GM12873 (cell line): Measurements from ENCODE around the gene SIGLEC1.

ENCODE experiments used
- TF ChIP-seq, protein P1 (sequence below): IDR thresholded peaks from 2 replicates; pipeline ENCODE4 v1.5.1; 2012; ENCODE audit warnings: low read depth, mild to moderate bottlenecking, moderate library complexity, low read length, control low read depth; ENCODE audit not compliant: insufficient read depth; ENCODE audit errors: missing control alignments

Gene SIGLEC1

DNA sequence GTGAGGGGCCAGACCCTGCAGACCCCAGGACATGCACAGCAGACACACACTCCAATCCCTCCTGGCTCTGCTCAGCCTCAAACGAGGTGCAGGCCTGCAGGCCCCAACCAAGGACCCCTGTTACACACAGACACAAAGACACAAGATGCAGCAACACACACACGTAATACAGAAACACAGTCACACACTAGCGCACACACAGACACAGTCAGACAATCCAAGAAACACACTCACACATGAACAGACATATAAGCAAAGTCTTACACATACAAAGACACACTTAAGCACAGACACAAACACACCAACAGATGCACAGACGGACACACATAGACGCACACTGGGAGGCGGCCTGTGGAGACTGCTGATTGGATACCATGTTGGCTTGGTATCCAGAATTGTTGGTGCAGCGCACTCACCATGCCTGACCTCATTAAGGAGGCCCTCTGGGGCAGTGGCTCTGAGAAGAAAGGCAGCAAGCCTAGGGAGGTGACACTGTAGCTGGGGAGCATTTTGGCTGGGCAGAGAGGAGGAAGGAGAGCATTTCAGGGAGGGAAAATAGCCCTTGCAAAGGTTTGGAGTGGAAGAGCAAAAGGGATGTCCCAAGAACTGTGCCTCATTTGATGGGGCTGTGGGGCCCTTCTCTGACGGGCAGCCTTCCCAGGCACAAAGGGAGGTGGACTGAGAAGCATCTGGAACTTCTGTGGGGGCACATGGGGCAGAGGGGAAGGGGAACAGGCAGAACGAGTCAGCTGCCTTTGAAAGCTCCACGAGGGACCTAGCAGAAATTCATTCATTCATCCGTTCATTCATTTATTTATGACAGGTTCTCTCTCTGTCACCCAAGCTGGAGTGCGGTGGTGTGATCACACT is 18.6 kb upstream of the SIGLEC1 start:
- TF ChIP-seq, protein P1, sequence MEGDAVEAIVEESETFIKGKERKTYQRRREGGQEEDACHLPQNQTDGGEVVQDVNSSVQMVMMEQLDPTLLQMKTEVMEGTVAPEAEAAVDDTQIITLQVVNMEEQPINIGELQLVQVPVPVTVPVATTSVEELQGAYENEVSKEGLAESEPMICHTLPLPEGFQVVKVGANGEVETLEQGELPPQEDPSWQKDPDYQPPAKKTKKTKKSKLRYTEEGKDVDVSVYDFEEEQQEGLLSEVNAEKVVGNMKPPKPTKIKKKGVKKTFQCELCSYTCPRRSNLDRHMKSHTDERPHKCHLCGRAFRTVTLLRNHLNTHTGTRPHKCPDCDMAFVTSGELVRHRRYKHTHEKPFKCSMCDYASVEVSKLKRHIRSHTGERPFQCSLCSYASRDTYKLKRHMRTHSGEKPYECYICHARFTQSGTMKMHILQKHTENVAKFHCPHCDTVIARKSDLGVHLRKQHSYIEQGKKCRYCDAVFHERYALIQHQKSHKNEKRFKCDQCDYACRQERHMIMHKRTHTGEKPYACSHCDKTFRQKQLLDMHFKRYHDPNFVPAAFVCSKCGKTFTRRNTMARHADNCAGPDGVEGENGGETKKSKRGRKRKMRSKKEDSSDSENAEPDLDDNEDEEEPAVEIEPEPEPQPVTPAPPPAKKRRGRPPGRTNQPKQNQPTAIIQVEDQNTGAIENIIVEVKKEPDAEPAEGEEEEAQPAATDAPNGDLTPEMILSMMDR, result no peak

GRCh38 chr20:3729811-3730540 is 17.6 kb upstream of the SIGLEC1 start:
- TF ChIP-seq, protein P1, result no peak

GRCh38 chr20:3729378-3729777 is 17.0 kb upstream of the SIGLEC1 start:
- TF ChIP-seq, protein P1, result no peak

- TF ChIP-seq, protein P1, result no peak
Measured at GRCh38 chr20:3728876-3729275, 16.5 kb upstream of the SIGLEC1 start.

DNA sequence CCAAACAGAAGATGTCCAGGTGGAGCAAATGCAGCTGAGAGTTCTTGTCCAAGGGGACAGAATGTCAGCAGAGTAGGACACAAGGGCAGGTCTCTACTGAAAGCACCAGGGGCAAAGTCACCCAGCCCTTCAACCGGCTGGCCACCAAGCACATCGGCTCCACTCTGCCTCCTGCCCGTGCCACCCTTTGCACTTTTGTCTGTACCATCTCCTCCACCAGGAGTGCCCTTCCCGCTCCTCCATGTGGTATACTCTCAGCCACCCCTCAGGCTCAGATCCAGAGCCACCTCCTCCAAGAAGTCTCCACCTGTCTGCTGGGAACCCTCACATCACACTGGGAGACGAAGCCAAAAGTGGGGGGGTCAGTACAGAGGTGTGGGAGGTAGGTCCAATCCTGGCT is 16.0 kb upstream of the SIGLEC1 start:
- TF ChIP-seq, protein P1, result no peak

GRCh38 chr20:3727401-3728021 is 15.1 kb upstream of the SIGLEC1 start:
- TF ChIP-seq, protein P1, result no peak

DNA sequence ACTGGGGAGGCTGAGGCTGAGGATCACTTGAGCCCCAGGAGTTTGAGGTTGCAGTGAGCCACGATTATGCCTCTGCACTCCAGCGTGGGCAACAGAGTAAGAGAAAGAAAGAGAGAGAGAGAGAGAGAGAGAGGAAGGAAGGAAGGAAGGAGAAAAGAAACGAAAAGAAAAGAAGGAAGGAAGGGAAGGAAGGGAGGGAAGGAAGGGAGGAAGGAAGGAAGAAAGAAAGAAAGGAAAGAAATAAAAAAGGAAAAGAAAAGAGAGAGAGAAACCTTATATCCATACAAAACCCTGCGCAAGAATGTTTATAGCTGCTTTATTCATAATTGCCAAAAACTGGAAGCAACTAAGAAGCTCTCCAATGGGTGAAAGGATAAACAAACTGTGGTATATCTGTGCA is 12.0 kb upstream of the SIGLEC1 start:
- TF ChIP-seq, protein P1, result no peak
